ACC112 (cell line): ENCODE measurements around the gene KATNA1.
A peak's percentile ranks its signal among the peaks of the same experiment; 100 is the strongest.

Experiments used
- H2AFZ ChIP-seq: fragments of 200-600 bp; sonication (generic); one replicate; pipeline ENCODE4 v1.6.0; 2017; ENCODE audit warnings: antibody characterized with exemption, low read length; ENCODE audit not compliant: unreplicated experiment
- H3K27ac ChIP-seq: fragments of 200-600 bp; sonication (generic); 2 replicates; pipeline ENCODE4 v1.5.1; 2014; ENCODE audit warnings: low read depth, mild to moderate bottlenecking, antibody characterized with exemption, low read length, moderate library complexity
- H3K27me3 ChIP-seq: fragments of 200-600 bp; sonication (generic); 2 replicates; pipeline ENCODE4 v1.6.1; 2014; ENCODE audit warnings: mild to moderate bottlenecking, antibody characterized with exemption, low read length, moderate library complexity, mixed read lengths; ENCODE audit not compliant: insufficient read depth
- H3K36me3 ChIP-seq: fragments of 200-600 bp; sonication (generic); 2 replicates; pipeline ENCODE4 v1.6.1; 2016; ENCODE audit warnings: mild to moderate bottlenecking, antibody characterized with exemption, low read length, moderate library complexity, mixed read lengths; ENCODE audit not compliant: insufficient read depth
- H3K4me1 ChIP-seq: fragments of 200-600 bp; sonication (generic); one replicate; pipeline ENCODE4 v1.6.1; 2016; ENCODE audit warnings: low read length, mixed read lengths; ENCODE audit not compliant: insufficient read depth, unreplicated experiment, control insufficient read depth
- H3K4me3 ChIP-seq: fragments of 200-600 bp; sonication (generic); 2 replicates; pipeline ENCODE4 v1.5.1; 2014; ENCODE audit warnings: mild to moderate bottlenecking, low read depth, low read length
- H3K79me2 ChIP-seq: fragments of 200-600 bp; sonication (generic); one replicate; pipeline ENCODE4 v1.6.0; 2016; ENCODE audit warnings: low read length; ENCODE audit not compliant: control insufficient read depth, unreplicated experiment, insufficient read depth

The KATNA1 gene

GRCh38 chr6:149614337-149614736 is 34.2 kb downstream of the KATNA1 start:
- no peaks in the 10 kb centered on the region for H3K27me3 ChIP-seq
- H3K27ac ChIP-seq, result no peak overlapping the region
- no peaks in the 10 kb centered on the region for H3K79me2 ChIP-seq
- no peak overlapping the region for H3K4me3 ChIP-seq
- H2AFZ ChIP-seq, result no peak overlapping the region
- no peaks in the 10 kb centered on the region for H3K4me1 ChIP-seq
- H3K36me3 ChIP-seq, result peaks cover 16% of the 10 kb centered on the region; the same call in 1 of the 2 replicates

DNA sequence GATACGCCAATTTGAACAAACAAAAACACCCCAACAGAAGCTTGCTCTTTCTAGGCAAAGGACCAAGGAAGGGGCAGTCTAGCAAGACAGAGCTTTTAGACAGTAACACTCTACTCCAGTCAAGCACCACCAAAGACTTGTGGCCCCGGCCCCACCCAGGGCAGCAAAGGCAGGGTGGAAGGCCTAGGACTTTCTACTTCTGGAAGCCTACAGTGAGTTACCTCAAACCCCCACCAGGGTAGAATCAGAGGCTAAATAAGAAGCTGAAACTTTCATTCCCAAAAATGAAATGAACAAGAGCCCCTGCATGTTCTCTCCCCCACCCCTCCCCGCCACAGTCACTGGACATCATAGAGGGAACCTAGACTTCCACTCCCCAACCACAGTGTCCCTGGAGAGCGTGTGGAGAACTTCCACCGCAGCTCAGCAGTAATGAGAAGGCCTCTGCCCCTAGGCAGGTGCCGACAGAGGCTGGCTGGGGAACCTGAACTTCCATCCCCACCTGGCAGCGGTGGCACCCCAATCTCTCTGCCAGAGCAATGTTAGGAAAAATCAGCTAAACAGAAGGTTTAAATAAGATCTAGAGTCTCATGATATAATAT is 40.0 kb downstream of the KATNA1 start:
- Histone ChIP-seq H3K36me3 (no peaks in the 10 kb centered on the region), H3K27me3 (no peaks in the 10 kb centered on the region), H2AFZ (no peak overlapping the region), H3K27ac (no peak overlapping the region), H3K4me3 (no peak overlapping the region), H3K4me1 (no peaks in the 10 kb centered on the region), H3K79me2 (peaks cover 4% of the 10 kb centered on the region)

GRCh38 chr6:149600508-149600907 is 48.0 kb downstream of the KATNA1 start:
- Histone ChIP-seq H2AFZ (no peak overlapping the region), H3K79me2 (no peaks in the 10 kb centered on the region), H3K36me3 (peaks cover 26% of the 10 kb centered on the region; the same call in 1 of the 2 replicates), H3K4me1 (no peaks in the 10 kb centered on the region), H3K4me3 (no peak overlapping the region), H3K27ac (no peak overlapping the region), H3K27me3 (no peaks in the 10 kb centered on the region)

- Histone ChIP-seq H3K27ac (no peak overlapping the region), H3K4me3 (no peak overlapping the region), H3K36me3 (peaks cover 21% of the 10 kb centered on the region), H2AFZ (no peak overlapping the region), H3K27me3 (no peaks in the 10 kb centered on the region), H3K79me2 (no peaks in the 10 kb centered on the region), H3K4me1 (no peaks in the 10 kb centered on the region)
These were observed 55.1 kb downstream of the KATNA1 start for GRCh38 chr6:149593408-149593807.

DNA sequence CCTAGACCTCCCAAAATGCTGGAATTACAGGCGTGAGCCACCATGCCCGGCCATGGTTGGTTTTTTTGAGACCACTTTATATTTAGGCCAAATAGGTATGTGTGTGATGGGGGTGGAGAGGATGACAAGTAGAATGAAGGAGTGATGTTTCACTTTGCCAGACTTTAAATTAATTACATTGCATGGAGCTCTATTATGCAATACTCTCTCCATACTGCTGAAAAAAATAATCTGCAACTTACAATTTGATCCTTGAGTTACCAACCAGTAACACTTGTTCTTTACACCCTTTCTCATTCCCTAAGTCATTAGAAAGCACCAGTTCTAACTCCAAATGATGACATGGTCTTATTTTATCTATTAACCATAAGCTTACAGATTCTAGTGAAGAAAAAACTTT is 55.5 kb downstream of the KATNA1 start:
- no peaks in the 10 kb centered on the region for H3K79me2 ChIP-seq
- H3K36me3 ChIP-seq, result peaks cover 21% of the 10 kb centered on the region
- H3K4me3 ChIP-seq, result no peak overlapping the region
- no peaks in the 10 kb centered on the region for H3K27me3 ChIP-seq
- H3K27ac ChIP-seq, result no peak overlapping the region
- no peaks in the 10 kb centered on the region for H3K4me1 ChIP-seq
- no peak overlapping the region for H2AFZ ChIP-seq

GRCh38 chr6:149586149-149586548 is 62.4 kb downstream of the KATNA1 start:
- Histone ChIP-seq H2AFZ (no peak overlapping the region), H3K4me3 (no peak overlapping the region), H3K27ac (no peak overlapping the region), H3K79me2 (no peaks in the 10 kb centered on the region), H3K27me3 (no peaks in the 10 kb centered on the region), H3K36me3 (peaks cover 4% of the 10 kb centered on the region; the same call in 1 of the 2 replicates), H3K4me1 (no peaks in the 10 kb centered on the region)

GRCh38 chr6:149581349-149581748 is 67.2 kb downstream of the KATNA1 start:
- no peaks in the 10 kb centered on the region for H3K4me1 ChIP-seq
- H3K79me2 ChIP-seq, result no peaks in the 10 kb centered on the region
- H3K27ac ChIP-seq, result no peak overlapping the region
- no peak overlapping the region for H2AFZ ChIP-seq
- H3K36me3 ChIP-seq, result peaks cover 4% of the 10 kb centered on the region; the same call in 1 of the 2 replicates
- no peaks in the 10 kb centered on the region for H3K27me3 ChIP-seq
- no peak overlapping the region for H3K4me3 ChIP-seq

- no peaks in the 10 kb centered on the region for H3K4me1 ChIP-seq
- no peak overlapping the region for H3K27ac ChIP-seq
- peaks cover 2% of the 10 kb centered on the region; the same call in 1 of the 2 replicates for H3K36me3 ChIP-seq
- no peak overlapping the region for H3K4me3 ChIP-seq
- H3K27me3 ChIP-seq, result no peaks in the 10 kb centered on the region
- no peak overlapping the region for H2AFZ ChIP-seq
- H3K79me2 ChIP-seq, result no peaks in the 10 kb centered on the region
These were observed 67.6 kb downstream of the KATNA1 start for GRCh38 chr6:149580880-149581279.

GRCh38 chr6:149567945-149568585 is 80.4 kb downstream of the KATNA1 start:
- Histone ChIP-seq H3K79me2 (peaks cover 36% of the 10 kb centered on the region), H3K4me3 (no peak overlapping the region), H3K36me3 (no peaks in the 10 kb centered on the region; the same call in 1 of the 2 replicates), H3K4me1 (peaks cover 12% of the 10 kb centered on the region), H3K27ac (no peak overlapping the region), H3K27me3 (no peaks in the 10 kb centered on the region), H2AFZ (no peak overlapping the region)

GRCh38 chr6:149567194-149567586 is 81.3 kb downstream of the KATNA1 start:
- Histone ChIP-seq H3K4me3 (peak overlapping the region; percentile 100), H3K79me2 (peaks cover 31% of the 10 kb centered on the region), H3K36me3 (no peaks in the 10 kb centered on the region; the same call in 1 of the 2 replicates), H3K4me1 (peaks cover 12% of the 10 kb centered on the region), H3K27ac (no peak overlapping the region), H2AFZ (peak overlapping the region; percentile 100), H3K27me3 (no peaks in the 10 kb centered on the region)
